Caco-2 (cell line): ENCODE results near the gene RNF38. TPM values are rescaled to one million over a fixed set of nuclear protein-coding genes. Genes with fewer than 3 reads are reported as not detected.

Source experiments
- BruUV-seq: library from RNA; stranded (reverse); fragments of 400-500 nt; replicated peaks from 2 replicates; lab custom pipeline; 2021; lab: Mats Ljungman, UMichigan
- CTCF ChIA-PET: fragments of 300-600 bp; sonication (Branson Sonifier 250); formaldehyde crosslinking; loops from one replicate; lab custom pipeline; 2022; ENCODE audit warnings: antibody characterized with exemption; lab: Charles Lee
- POLR2A ChIA-PET: fragments of 300-600 bp; sonication (Branson Sonifier 250); formaldehyde crosslinking; loops from one replicate; lab custom pipeline; 2022; ENCODE audit warnings: antibody characterized with exemption; lab: Charles Lee
- DNase-seq, 2 experiments: peaks; one replicate each; pipeline versions ENCODE4 v3.0.0 to v3.0.0-alpha.2; 2020 to 2022
- H3K27me3 ChIP-seq: replicated peaks from 2 replicates; pipeline ENCODE4 v1.6.0; 2011; ENCODE audit warnings: low read length; ENCODE audit not compliant: control insufficient read depth, insufficient read depth
- H3K36me3 ChIP-seq: 2 replicates; pipeline ENCODE4 v1.5.1; 2011; ENCODE audit warnings: low read length; ENCODE audit not compliant: control insufficient read depth, insufficient read depth
- H3K4me1 ChIP-seq: fragments of 250-450 bp; sonication (Bioruptor Pico); 2 replicates; pipeline ENCODE4 v1.5.1; 2020; ENCODE audit warnings: mild to moderate bottlenecking
- H3K4me3 ChIP-seq: 2 replicates; pipeline ENCODE4 v1.5.1; 2011; ENCODE audit warnings: low read depth, mild to moderate bottlenecking, control low read depth, low read length
- H3K9me3 ChIP-seq: fragments of 250-450 bp; sonication (Bioruptor Pico); 2 replicates; pipeline ENCODE4 v1.5.1; 2020; ENCODE audit warnings: mild to moderate bottlenecking, moderate library complexity
- H3K27ac Mint-ChIP-seq: one replicate; pipeline ENCODE4 v1.8.0; 2022; ENCODE audit warnings: mixed read lengths; ENCODE audit not compliant: unreplicated experiment
- H3K27me3 Mint-ChIP-seq: one replicate; pipeline ENCODE4 v1.8.0; 2022; ENCODE audit warnings: mixed read lengths; ENCODE audit not compliant: insufficient read depth, unreplicated experiment
- H3K36me3 Mint-ChIP-seq: one replicate; pipeline ENCODE4 v1.8.0; 2022; ENCODE audit warnings: mild to moderate bottlenecking, mixed read lengths; ENCODE audit not compliant: insufficient read depth, unreplicated experiment
- H3K4me1 Mint-ChIP-seq: one replicate; pipeline ENCODE4 v1.8.0; 2022; ENCODE audit warnings: low read depth, mixed read lengths; ENCODE audit not compliant: unreplicated experiment
- H3K4me3 Mint-ChIP-seq: one replicate; pipeline ENCODE4 v1.8.0; 2022; ENCODE audit warnings: mild to moderate bottlenecking, moderate library complexity, mixed read lengths; ENCODE audit not compliant: unreplicated experiment
- H3K9me3 Mint-ChIP-seq: one replicate; pipeline ENCODE4 v1.8.0; 2022; ENCODE audit warnings: mixed read lengths; ENCODE audit not compliant: unreplicated experiment
- CTCF ChIP-seq, 2 experiments: fragments of 200-600 bp in 1 of 2; IDR thresholded peaks; 1 replicate in 1 of 2; 2 replicates in 1 of 2; pipeline versions ENCODE4 v1.5.1 to v1.8.0; 2011 to 2022; ENCODE audit warnings: antibody characterized with exemption in 1 of 2, control low read depth in 1 of 2, inconsistent platforms in 1 of 2, low read depth in 1 of 2, low read length in 1 of 2, mild to moderate bottlenecking in 1 of 2, moderate library complexity in 1 of 2; ENCODE audit not compliant: insufficient read depth in 1 of 2, severe bottlenecking in 1 of 2, unreplicated experiment in 1 of 2
- intact Hi-C: fragments of 100-400 bp; cut with micrococcal nuclease; formaldehyde crosslinking; loops from one replicate; pipeline ENCODE4 v1.10.0; 2022; ENCODE audit not compliant: unreplicated experiment
- total RNA-seq: library from RNA; stranded (reverse); gene quantifications from 2 replicates; pipeline ENCODE4 v1.2.3, GENCODE V29; 2022

RNF38 gene
- total RNA-seq, 1 experiment from 2014 or later = 43.3 TPM

- no peaks in the 10 kb centered on the region for H3K36me3 Mint-ChIP-seq
- no TSS peak for BruUV-seq
These were observed 42.6 kb upstream of the RNF38 start for GRCh38 chr9:36442710-36443109.

DNA sequence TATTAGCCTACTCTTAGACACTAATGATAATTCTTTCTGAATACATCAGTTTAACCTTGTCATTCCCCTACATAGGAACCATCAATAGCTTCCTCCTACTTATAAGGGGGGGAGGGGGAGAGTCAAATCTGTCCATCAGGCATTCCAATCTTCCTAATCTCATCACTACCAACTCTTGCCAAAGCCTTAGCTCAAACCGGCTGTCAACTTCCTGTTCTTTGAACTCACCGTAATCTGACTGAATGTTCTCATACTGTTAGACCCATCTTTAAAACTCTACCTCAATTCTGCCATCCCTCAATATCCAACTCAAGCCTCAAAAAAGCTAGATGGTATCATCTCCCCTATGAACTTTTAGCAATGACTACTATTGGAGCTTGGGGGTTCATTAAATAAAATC lies 41.9 kb upstream of the RNF38 start:
- Mint-ChIP-seq H3K27me3 (no peaks in the 10 kb centered on the region), H3K9me3 (no peaks in the 10 kb centered on the region), H3K27ac (no peak overlapping the region), H3K4me3 (no peak overlapping the region), H3K36me3 (no peaks in the 10 kb centered on the region), H3K4me1 (peaks cover 28% of the 10 kb centered on the region)
- DNase-seq = no peak
- Histone ChIP-seq H3K36me3 (no peaks in the 10 kb centered on the region), H3K4me1 (peaks cover 7% of the 10 kb centered on the region; the same call in 1 of the 2 replicates), H3K27me3 (no peaks in the 10 kb centered on the region), H3K9me3 (no peaks in the 10 kb centered on the region), H3K4me3 (no peak overlapping the region)
- intact Hi-C loops = no loop called here
- no TSS peak for BruUV-seq
- ChIA-PET POLR2A (no interaction called here), CTCF (interaction anchor here (1.5 to 2.2 kb wide), 2 partner anchors 34 to 35 kb away, joined by 3 to 7 read pairs; no protein-coding TSS in a partner anchor)
- no peak for TF ChIP-seq CTCF (IDR thresholded peaks at IDR 0.05; ENCODE audit: insufficient read depth in 1 of 2, low read depth in 1 of 2, low read length in 1 of 2, severe bottlenecking in 1 of 2, unreplicated experiment in 1 of 2)

More at GRCh38 chr9:36442710-36443109, 42.6 kb upstream of the RNF38 start:
- CTCF ChIA-PET = no interaction called here
- Mint-ChIP-seq H3K4me1 (peaks cover 22% of the 10 kb centered on the region), H3K4me3 (no peak overlapping the region), H3K27ac (no peak overlapping the region), H3K9me3 (no peaks in the 10 kb centered on the region), H3K27me3 (no peaks in the 10 kb centered on the region)
- Histone ChIP-seq H3K27me3 (no peaks in the 10 kb centered on the region), H3K36me3 (no peaks in the 10 kb centered on the region), H3K4me1 (peaks cover 7% of the 10 kb centered on the region; the same call in 1 of the 2 replicates), H3K4me3 (no peak overlapping the region), H3K9me3 (no peaks in the 10 kb centered on the region)
- POLR2A ChIA-PET = no interaction called here
- intact Hi-C loops = no loop called here
- no peak for TF ChIP-seq CTCF (IDR thresholded peaks at IDR 0.05; ENCODE audit: insufficient read depth in 1 of 2, low read depth in 1 of 2, low read length in 1 of 2, severe bottlenecking in 1 of 2, unreplicated experiment in 1 of 2)
- no peak for DNase-seq

GRCh38 chr9:36438536-36439236 lies 38.6 kb upstream of the RNF38 start:
- ChIA-PET CTCF (interaction anchor here (0.6 to 3.8 kb wide), 3 partner anchors 13 to 47 kb away, joined by 4 to 21 read pairs (median 4); no protein-coding TSS in a partner anchor), POLR2A (no interaction called here)
- peak overlapping the region; percentile 62 for H3K27ac Mint-ChIP-seq
- no peak for DNase-seq
- no peaks in the 10 kb centered on the region for H3K9me3 ChIP-seq
- no peaks in the 10 kb centered on the region for H3K36me3 Mint-ChIP-seq
- no peak for TF ChIP-seq CTCF (IDR thresholded peaks at IDR 0.05; ENCODE audit: insufficient read depth in 1 of 2, low read depth in 1 of 2, low read length in 1 of 2, severe bottlenecking in 1 of 2, unreplicated experiment in 1 of 2)
- H3K4me3 ChIP-seq = no peak overlapping the region
- no peaks in the 10 kb centered on the region for H3K27me3 Mint-ChIP-seq
- intact Hi-C loops = no loop called here
- no peak overlapping the region for H3K4me3 Mint-ChIP-seq
- peaks cover 7% of the 10 kb centered on the region; the same call in 1 of the 2 replicates for H3K4me1 ChIP-seq
- H3K27me3 ChIP-seq = no peaks in the 10 kb centered on the region
- H3K36me3 ChIP-seq = no peaks in the 10 kb centered on the region
- BruUV-seq = no TSS peak
- peaks cover 24% of the 10 kb centered on the region for H3K4me1 Mint-ChIP-seq
- H3K9me3 Mint-ChIP-seq = no peaks in the 10 kb centered on the region
